HCT116 (cell line): ENCODE measurements around the gene SLC10A4. TPM values are rescaled to one million over a fixed set of nuclear protein-coding genes. Genes with fewer than 3 reads are reported as not detected.
"Not testable (repeated sequence)": the region's sequence is repeated elsewhere in the genome, so short reads cannot be mapped to it uniquely, and the experiment has no call there.

Experiments
- ATAC-seq: fragments of 200-7000 bp; cut with Tn5 transposase; 2 replicates; pipeline ENCODE4 v1.9.1; 2020; ENCODE audit warnings: mild to moderate bottlenecking, moderate library complexity
- BruUV-seq: library from RNA; stranded (reverse); fragments of 400-500 nt; replicated peaks from 2 replicates; lab custom pipeline; 2021; lab: Mats Ljungman, UMichigan
- CTCF ChIA-PET: fragments of 300-600 bp; sonication (Branson Sonifier 250); formaldehyde crosslinking; loops from one replicate; lab custom pipeline; 2021; ENCODE audit warnings: antibody characterized with exemption; lab: Charles Lee
- POLR2A ChIA-PET: fragments of 300-600, 350-600 bp; sonication (Branson Sonifier 250); formaldehyde crosslinking; loops from one replicate; lab custom pipeline; 2021; ENCODE audit warnings: antibody characterized with exemption; lab: Charles Lee
- RAD21 ChIA-PET, 2 experiments: fragments of 300-600 bp; sonication (Branson Sonifier 250); formaldehyde crosslinking; loops; one replicate each; lab custom pipeline; 2023; ENCODE audit warnings: low total read pairs in 2 of 2; ENCODE audit not compliant: uncharacterized antibody in 2 of 2, unreplicated experiment in 2 of 2, low non-redundant PET in 1 of 2; lab: Charles Lee
- DNase-seq: peaks from one replicate; pipeline ENCODE4 v3.0.0-alpha.2; 2010; ENCODE audit warnings: low read depth, low spot score
- H2AFZ ChIP-seq: fragments of 200-600 bp; shearing (Covaris generic), sonication (generic); 2 replicates; pipeline ENCODE4 v1.6.1; 2017; ENCODE audit warnings: low read depth, mixed run types, mixed read lengths, antibody characterized with exemption, low read length; ENCODE audit not compliant: poor library complexity, severe bottlenecking
- H3K27ac ChIP-seq: 2 replicates; pipeline ENCODE4 v1.5.1; 2012; ENCODE audit warnings: low read depth, low read length
- H3K27me3 ChIP-seq: fragments of 200-600 bp; sonication (generic); 2 replicates; pipeline ENCODE4 v1.6.1; 2016; ENCODE audit warnings: mixed run types, low read length, mixed read lengths; ENCODE audit not compliant: insufficient read depth
- H3K36me3 ChIP-seq, 2 experiments: fragments of 200-500 bp in 1 of 2; fragments of 200-600 bp in 1 of 2; sonication (Bioruptor generic) in 1 of 2; sonication (generic) in 1 of 2; 2 replicates each; pipeline versions ENCODE4 v1.5.1 to v1.6.1; 2014 to 2016; ENCODE audit warnings: low read length in 2 of 2, inconsistent platforms in 1 of 2, mixed read lengths in 1 of 2, mixed run types in 1 of 2; ENCODE audit not compliant: insufficient read depth in 2 of 2, control insufficient read depth in 1 of 2
- H3K4me1 ChIP-seq, 2 experiments: fragments of 200-600 bp in 1 of 2; sonication (generic) in 1 of 2; 2 replicates each; pipeline versions ENCODE4 v1.5.1 to v1.6.1; 2012 to 2017; ENCODE audit warnings: low read length in 2 of 2, inconsistent platforms in 1 of 2, mild to moderate bottlenecking in 1 of 2, mixed read lengths in 1 of 2, mixed run types in 1 of 2, moderate library complexity in 1 of 2; ENCODE audit not compliant: insufficient read depth in 2 of 2, control insufficient read depth in 1 of 2
- H3K4me2 ChIP-seq: fragments of 200-600 bp; sonication (generic); 2 replicates; pipeline ENCODE4 v1.6.1; 2017; ENCODE audit warnings: mixed run types, low read length, mixed read lengths
- H3K4me3 ChIP-seq, 2 experiments: fragments of 200-600 bp in 1 of 2; sonication (generic) in 1 of 2; replicated peaks in 1 of 2; 2 replicates each; pipeline ENCODE4 v1.5.1; 2011 to 2016; ENCODE audit warnings: low read length in 2 of 2, control low read depth in 1 of 2, low read depth in 1 of 2, mild to moderate bottlenecking in 1 of 2, mixed read lengths in 1 of 2, mixed run types in 1 of 2
- H3K79me2 ChIP-seq: fragments of 200-600 bp; sonication (generic); 2 replicates; pipeline ENCODE4 v1.6.1; 2017; ENCODE audit warnings: mild to moderate bottlenecking, mixed run types, low read length, moderate library complexity, mixed read lengths; ENCODE audit not compliant: insufficient read depth
- H3K9ac ChIP-seq: fragments of 200-600 bp; sonication (generic); 2 replicates; pipeline ENCODE4 v1.6.1; 2016; ENCODE audit warnings: low read length, mixed read lengths
- H3K9me2 ChIP-seq: fragments of 200-600 bp; sonication (generic), shearing (Covaris generic); 2 replicates; pipeline ENCODE4 v1.6.1; 2017; ENCODE audit warnings: mixed run types, mild to moderate bottlenecking, moderate library complexity; ENCODE audit not compliant: insufficient read depth
- H3K9me3 ChIP-seq, 2 experiments: fragments of 200-500 bp in 1 of 2; fragments of 200-600 bp in 1 of 2; sonication (Bioruptor generic) in 1 of 2; sonication (generic) in 1 of 2; 2 replicates each; pipeline ENCODE4 v1.6.1; 2014 to 2017; ENCODE audit warnings: low read length in 2 of 2, mixed read lengths in 2 of 2, inconsistent platforms in 1 of 2, low read depth in 1 of 2, mild to moderate bottlenecking in 1 of 2, mixed run types in 1 of 2, moderate library complexity in 1 of 2; ENCODE audit not compliant: control insufficient read depth in 1 of 2, insufficient read depth in 1 of 2
- H4K20me1 ChIP-seq: fragments of 200-600 bp; sonication (generic), shearing (Covaris generic); 2 replicates; pipeline ENCODE4 v1.6.1; 2017; ENCODE audit warnings: mixed run types, mild to moderate bottlenecking, moderate library complexity; ENCODE audit not compliant: insufficient read depth
- CBX3 ChIP-seq: IDR thresholded peaks from 2 replicates; pipeline ENCODE4 v1.6.1; 2012; ENCODE audit warnings: low read depth
- EZH2phosphoT487 ChIP-seq: fragments of 200-600 bp; IDR thresholded peaks from 2 replicates; pipeline ENCODE4 v1.6.1; 2018; ENCODE audit warnings: antibody characterized with exemption, borderline replicate concordance
- RAD21 ChIP-seq: IDR thresholded peaks from 2 replicates; pipeline ENCODE4 v1.6.1; 2012; ENCODE audit warnings: low read depth, mild to moderate bottlenecking
- REST ChIP-seq: IDR thresholded peaks from 2 replicates; pipeline ENCODE4 v1.6.1; 2012; ENCODE audit warnings: low read depth
- SRF ChIP-seq: IDR thresholded peaks from 2 replicates; pipeline ENCODE4 v1.6.1; 2012; ENCODE audit warnings: low read depth
- TCF7L2 ChIP-seq: IDR thresholded peaks from 2 replicates; pipeline ENCODE4 v1.7.0; 2011; ENCODE audit warnings: borderline replicate concordance, inconsistent platforms; ENCODE audit not compliant: insufficient read depth, insufficient read length; ENCODE audit errors: extremely low read depth
- ZFX ChIP-seq: fragments of 450-650 bp; IDR thresholded peaks from 2 replicates; pipeline ENCODE4 v1.6.1; 2017
- ZNF274 ChIP-seq: fragments of 200-500 bp; sonication (Bioruptor generic); IDR thresholded peaks from 2 replicates; pipeline ENCODE4 v1.6.1; 2014; ENCODE audit warnings: mild to moderate bottlenecking, low read depth, low read length, inconsistent platforms
- intact Hi-C: fragments of 100-400 bp; cut with micrococcal nuclease; formaldehyde crosslinking; loops from 2 replicates; pipeline ENCODE4 v1.10.0; 2022
- total RNA-seq: library from RNA; stranded (reverse); gene quantifications from one replicate; pipeline ENCODE4 v1.2.1, GENCODE V29; 2021; ENCODE audit not compliant: unreplicated experiment
- TF ChIP-seq, protein P1 (sequence below): IDR thresholded peaks from 2 replicates; pipeline ENCODE4 v1.6.1; 2012

Gene SLC10A4
- total RNA-seq, 1 experiment from 2014 or later, result 8.4 TPM

- TF ChIP-seq REST, result no peak
Observed at GRCh38 chr4:48436318-48436717, 46.8 kb upstream of the SLC10A4 start (continued).

- no peaks in the 10 kb centered on the region for H3K4me1 ChIP-seq
- H3K9me2 ChIP-seq, result no peaks in the 10 kb centered on the region
- H4K20me1 ChIP-seq, result no peaks in the 10 kb centered on the region
- no peak overlapping the region for H3K4me2 ChIP-seq
- no peaks in the 10 kb centered on the region for H3K36me3 ChIP-seq
- ChIA-PET CTCF (no interaction called here), RAD21 (no interaction called here)
- H3K79me2 ChIP-seq, result no peaks in the 10 kb centered on the region
- H3K9ac ChIP-seq, result no peak overlapping the region
- no peak for DNase-seq
- H3K27ac ChIP-seq, result no peak overlapping the region
- no peaks in the 10 kb centered on the region for H3K27me3 ChIP-seq
- intact Hi-C loops, result no loop called here
- no peaks in the 10 kb centered on the region for H3K9me3 ChIP-seq
- no peak overlapping the region for H2AFZ ChIP-seq
- TF ChIP-seq TCF7L2, result no peak
- TF ChIP-seq ZNF274, result no peak
- TF ChIP-seq ZFX, result no peak
- TF ChIP-seq RAD21, result no peak
- TF ChIP-seq, protein P1, sequence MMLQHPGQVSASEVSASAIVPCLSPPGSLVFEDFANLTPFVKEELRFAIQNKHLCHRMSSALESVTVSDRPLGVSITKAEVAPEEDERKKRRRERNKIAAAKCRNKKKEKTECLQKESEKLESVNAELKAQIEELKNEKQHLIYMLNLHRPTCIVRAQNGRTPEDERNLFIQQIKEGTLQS, result no peak
- no peak for TF ChIP-seq EZH2phosphoT487
- TF ChIP-seq CBX3, result no peak
- TF ChIP-seq SRF, result no peak
- TF ChIP-seq, all 23 proteins: peak for 0
- POLR2A ChIA-PET, result no interaction called here
- no peak for ATAC-seq
- no peak overlapping the region for H3K4me3 ChIP-seq
- no TSS peak for BruUV-seq
Observed at GRCh38 chr4:48439988-48440387, 43.2 kb upstream of the SLC10A4 start.

GRCh38 chr4:48440914-48441313 lies 42.2 kb upstream of the SLC10A4 start:
- intact Hi-C loops, result not testable (repeated sequence)

More at GRCh38 chr4:48440914-48441313, 42.2 kb upstream of the SLC10A4 start:
- POLR2A ChIA-PET, H3K79me2 ChIP-seq, H3K36me3 ChIP-seq, ATAC-seq, CTCF ChIA-PET, H3K27me3 ChIP-seq, RAD21 ChIA-PET, H3K27ac ChIP-seq, H3K4me3 ChIP-seq, H3K9me3 ChIP-seq, H3K9me2 ChIP-seq, H2AFZ ChIP-seq, H4K20me1 ChIP-seq, DNase-seq, H3K4me2 ChIP-seq, H3K4me1 ChIP-seq, BruUV-seq, H3K9ac ChIP-seq: not testable (repeated sequence)
